A549 (cell line): ENCODE results near the gene KCNQ1OT1. TPM values are rescaled to one million over a fixed set of nuclear protein-coding genes. Genes with fewer than 3 reads are reported as not detected.

Source experiments
- ATAC-seq, 2 experiments: fragments of 200-7000 bp in 1 of 2; fragments of >200 bp in 1 of 2; cut with Nextera tagmentation in 1 of 2; cut with Tn5 transposase in 1 of 2; 3 replicates each; pipeline versions ENCODE4 v1.8.0 to v1.9.1; 2018 to 2020; ENCODE audit warnings: mild to moderate bottlenecking in 1 of 2, moderate library complexity in 1 of 2
- CTCF ChIA-PET: fragments of 300-600 bp; sonication (Branson Sonifier 250); formaldehyde crosslinking; extraction: SDS; loops from one replicate; lab custom pipeline; 2021; ENCODE audit warnings: antibody characterized with exemption, inconsistent platforms; lab: Yijun Ruan, JAX
- POLR2A ChIA-PET: fragments of 350-600 bp; formaldehyde crosslinking; extraction: SDS; loops from one replicate; lab custom pipeline; 2021; ENCODE audit warnings: antibody characterized with exemption, inconsistent platforms; lab: Yijun Ruan, JAX
- DNase-seq, 2 experiments: peaks; one replicate each; pipeline versions ENCODE4 v3.0.0 to v3.0.0-alpha.2; 2011 to 2016; ENCODE audit warnings: low read depth in 1 of 2, low spot score in 1 of 2
- FAIRE-seq: peaks from 2 replicates; lab custom pipeline; 2011; peaks lifted over from hg19 to GRCh38; lab: Jason Lieb, UNC
- H3K27ac ChIP-seq, 2 experiments: fragments of >200 bp; sonication (Bioruptor Twin); formaldehyde crosslinking; 3 replicates each; pipeline ENCODE4 v1.5.1; 2016 to 2017
- H3K4me1 ChIP-seq: fragments of >200 bp; sonication (Bioruptor Twin); formaldehyde crosslinking; 3 replicates; pipeline ENCODE4 v1.6.1; 2016
- H3K4me2 ChIP-seq: fragments of >200 bp; sonication (Bioruptor Twin); formaldehyde crosslinking; 3 replicates; pipeline ENCODE4 v1.6.1; 2016
- H3K4me3 ChIP-seq: fragments of >200 bp; sonication (Bioruptor Twin); formaldehyde crosslinking; 3 replicates; pipeline ENCODE4 v1.5.1; 2016
- H3K9me3 ChIP-seq: fragments of >200 bp; sonication (Bioruptor Twin); formaldehyde crosslinking; 3 replicates; pipeline ENCODE4 v1.6.1; 2016
- BHLHE40 ChIP-seq: IDR thresholded peaks from 2 replicates; pipeline ENCODE4 v1.6.1; 2012; ENCODE audit warnings: low read depth, low read length, inconsistent platforms
- CBX8 ChIP-seq: fragments of 200-600 bp; sonication (generic); IDR thresholded peaks from 2 replicates; pipeline ENCODE4 v1.6.1; 2016
- CHD2 ChIP-seq: fragments of 150-350 bp; IDR thresholded peaks from 2 replicates; pipeline ENCODE4 v1.6.1; 2014; ENCODE audit warnings: low read length; ENCODE audit not compliant: partially characterized antibody
- CHD4 ChIP-seq: fragments of 200-600 bp; sonication (generic); IDR thresholded peaks from 2 replicates; pipeline ENCODE4 v1.6.1; 2016; ENCODE audit warnings: antibody characterized with exemption, mild to moderate bottlenecking, borderline replicate concordance
- ESRRA ChIP-seq: fragments of 150-350 bp; IDR thresholded peaks from 2 replicates; pipeline ENCODE4 v1.6.1; 2014; ENCODE audit warnings: mild to moderate bottlenecking, low read length, borderline replicate concordance
- FOSB ChIP-seq: fragments of 250-450 bp; sonication (Bioruptor Pico); IDR thresholded peaks from 2 replicates; pipeline ENCODE4 v1.5.0; 2020; ENCODE audit warnings: mild to moderate bottlenecking, moderate library complexity
- FOSL2 ChIP-seq, 2 experiments: fragments of 450-650 bp in 1 of 2; fragments of >200 bp in 1 of 2; sonication (Bioruptor Twin) in 1 of 2; formaldehyde crosslinking; IDR thresholded peaks; 2 replicates each; pipeline versions ENCODE4 v1.5.0 to v1.6.1; 2016 to 2020; ENCODE audit warnings: mild to moderate bottlenecking in 1 of 2, moderate library complexity in 1 of 2
- FOXS1 ChIP-seq: fragments of 250-450 bp; sonication (Bioruptor Pico); IDR thresholded peaks from 2 replicates; pipeline ENCODE4 v1.5.0; 2020; ENCODE audit warnings: mild to moderate bottlenecking, moderate library complexity
- HEYL ChIP-seq: fragments of 250-450 bp; sonication (Bioruptor Pico); IDR thresholded peaks from 2 replicates; pipeline ENCODE4 v1.8.0; 2021; ENCODE audit warnings: mild to moderate bottlenecking, moderate library complexity
- HOXA7 ChIP-seq: fragments of 250-450 bp; sonication (Bioruptor Pico); IDR thresholded peaks from 2 replicates; pipeline ENCODE4 v1.5.0; 2020; ENCODE audit warnings: mild to moderate bottlenecking, moderate library complexity
- HOXB13 ChIP-seq: fragments of 250-450 bp; sonication (Bioruptor Pico); IDR thresholded peaks from 2 replicates; pipeline ENCODE4 v1.5.0; 2020; ENCODE audit warnings: low read depth, mild to moderate bottlenecking, moderate library complexity
- KDM1A ChIP-seq: fragments of 200-600 bp; sonication (generic); IDR thresholded peaks from 2 replicates; pipeline ENCODE4 v1.6.1; 2016; ENCODE audit warnings: low read depth, mild to moderate bottlenecking
- KDM5A ChIP-seq: fragments of 200-600 bp; sonication (generic); IDR thresholded peaks from 2 replicates; pipeline ENCODE4 v1.6.1; 2016; ENCODE audit warnings: antibody characterized with exemption, mild to moderate bottlenecking
- MAZ ChIP-seq: fragments of 150-350 bp; IDR thresholded peaks from 2 replicates; pipeline ENCODE4 v1.6.1; 2014; ENCODE audit warnings: antibody characterized with exemption, low read depth, low read length, borderline replicate concordance
- NPAS2 ChIP-seq: fragments of 250-450 bp; sonication (Bioruptor Pico); IDR thresholded peaks from 2 replicates; pipeline ENCODE4 v1.8.0; 2022; ENCODE audit warnings: mild to moderate bottlenecking, moderate library complexity, borderline replicate concordance
- PHF8 ChIP-seq: fragments of 200-600 bp; sonication (generic); IDR thresholded peaks from 2 replicates; pipeline ENCODE4 v1.6.1; 2016; ENCODE audit warnings: low read depth, mild to moderate bottlenecking, antibody characterized with exemption, moderate library complexity, borderline replicate concordance
- POLR2AphosphoS2 ChIP-seq: conservative IDR thresholded peaks from 2 replicates; pipeline ENCODE4 v1.6.1; 2012; ENCODE audit warnings: low read length, improper control_type of control experiment, inconsistent platforms
- RAD21 ChIP-seq, 2 experiments: fragments of >200 bp in 1 of 2; sonication (Bioruptor Twin) in 1 of 2; formaldehyde crosslinking in 1 of 2; IDR thresholded peaks in 1 of 2; conservative IDR thresholded peaks in 1 of 2; 2 replicates in 1 of 2; 3 replicates in 1 of 2; pipeline ENCODE4 v1.6.1; 2012 to 2018; ENCODE audit warnings: inconsistent platforms in 1 of 2
- RFX5 ChIP-seq: fragments of 450-650 bp; IDR thresholded peaks from 2 replicates; pipeline ENCODE4 v1.7.1; 2014; ENCODE audit warnings: antibody characterized with exemption, mild to moderate bottlenecking, moderate library complexity
- TFCP2L1 ChIP-seq: fragments of 250-450 bp; sonication (Bioruptor Pico); IDR thresholded peaks from 2 replicates; pipeline ENCODE4 v1.5.0; 2021; ENCODE audit warnings: mild to moderate bottlenecking
- ZC3H11A ChIP-seq: fragments of 450-650 bp; IDR thresholded peaks from 2 replicates; pipeline ENCODE4 v1.6.1; 2014; ENCODE audit warnings: antibody characterized with exemption, mild to moderate bottlenecking
- ZFP36 ChIP-seq: fragments of 450-650 bp; IDR thresholded peaks from 2 replicates; pipeline ENCODE4 v1.6.1; 2014; ENCODE audit warnings: borderline replicate concordance; ENCODE audit not compliant: partially characterized antibody
- ZSCAN20 ChIP-seq: fragments of 250-450 bp; sonication (Bioruptor Pico); IDR thresholded peaks from 2 replicates; pipeline ENCODE4 v1.8.0; 2022; ENCODE audit warnings: mild to moderate bottlenecking, moderate library complexity
- WGBS: methylation state at CpG from one replicate; pipeline ENCODE4 v1.1.6; 2017; ENCODE audit errors: missing lambda C conversion rate; 5-methylcytosine and 5-hydroxymethylcytosine counted together
- polyA plus RNA-seq, 4 experiments: library from polyadenylated mRNA; depleted of rRNA in 3 of 4; stranded (reverse); fragments of >200 nt; fragmentation: RNase III in 1 of 4; extraction: RNeasy Plus Mini Kit Qiagen cat#74134 plus additional on column Dnase treatment in 1 of 4; gene quantifications; 2 replicates in 3 of 4; 3 replicates in 1 of 4; pipeline ENCODE4 v1.2.3, GENCODE V29; 2011 to 2017
- TF ChIP-seq, protein P1 (sequence below): IDR thresholded peaks from 2 replicates; pipeline ENCODE4 v1.6.1; 2012
- TF ChIP-seq, protein P2 (sequence below): fragments of 250-450 bp; sonication (Bioruptor Pico); IDR thresholded peaks from 2 replicates; pipeline ENCODE4 v1.5.0; 2020; ENCODE audit warnings: low read depth, mild to moderate bottlenecking, moderate library complexity
- TF ChIP-seq, protein P3 (sequence below): fragments of 450-650 bp; IDR thresholded peaks from 2 replicates; pipeline ENCODE4 v1.6.1; 2014; ENCODE audit warnings: antibody characterized with exemption
- TF ChIP-seq, protein P4 (sequence below): fragments of 250-450 bp; sonication (Bioruptor Pico); IDR thresholded peaks from 2 replicates; pipeline ENCODE4 v1.5.0; 2021; ENCODE audit warnings: mild to moderate bottlenecking, moderate library complexity, borderline replicate concordance

The KCNQ1OT1 gene
- polyA plus RNA-seq, 2 of the 4 experiments (the other 2 are of a cell fraction), result 0.03 to 0.13 TPM

DNA sequence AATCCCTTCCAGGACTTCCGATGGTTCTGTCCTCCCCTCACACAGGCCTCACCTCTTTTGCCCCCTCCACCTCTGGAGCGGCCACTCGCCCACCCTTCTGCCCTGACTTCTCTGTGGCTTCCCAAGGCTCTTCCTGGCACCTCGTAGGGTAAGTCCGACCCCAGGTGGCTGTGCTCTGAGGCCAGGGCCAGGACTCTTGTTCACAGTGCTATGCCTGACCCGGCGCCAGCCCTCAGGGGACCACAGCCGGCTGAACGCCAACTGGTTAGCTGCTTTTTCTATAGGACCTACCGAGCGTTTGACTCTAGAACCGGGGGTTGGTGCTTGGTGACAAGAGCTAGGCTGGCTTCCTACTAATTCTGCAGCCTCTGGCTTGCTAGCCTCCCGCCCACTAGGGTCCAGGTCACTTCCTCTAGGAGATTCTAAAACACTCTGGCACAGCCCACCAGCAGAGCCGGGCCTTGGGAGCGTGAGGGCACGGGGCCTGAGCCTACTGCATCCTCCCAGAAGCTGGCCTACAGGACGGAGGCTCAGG is 28.4 kb upstream of the KCNQ1OT1 start:
- Histone ChIP-seq H3K4me3 (no peak overlapping the region), H3K4me1 (no peaks in the 10 kb centered on the region), H3K4me2 (no peak overlapping the region), H3K9me3 (no peaks in the 10 kb centered on the region), H3K27ac (no peak overlapping the region)
- ATAC-seq, result no peak
- ChIA-PET POLR2A (no interaction called here), CTCF (no interaction called here)
- WGBS, result 60% methylated on average over 11 of the region's 17 CpGs
- no peak for FAIRE-seq
- TF ChIP-seq NPAS2 (CRISPR knock-in tag) (no peak), FOSL2 (IDR thresholded peaks at IDR 0.05) (no peak), FOSL2 (CRISPR knock-in tag; IDR thresholded peaks at IDR 0.05) (no peak), TFCP2L1 (no peak), HOXA7 (CRISPR knock-in tag) (no peak), KDM1A (no peak), BHLHE40 (no peak), RAD21 (conservative IDR thresholded peaks at IDR 0.05 in 1 of 2, IDR thresholded peaks at IDR 0.05 in 1 of 2) (no peak), ZC3H11A (no peak), CBX8 (no peak), FOXS1 (CRISPR knock-in tag) (no peak), HEYL (CRISPR knock-in tag) (no peak), FOSB (CRISPR knock-in tag) (no peak), HOXB13 (no peak), RFX5 (no peak)
- TF ChIP-seq, protein P1, sequence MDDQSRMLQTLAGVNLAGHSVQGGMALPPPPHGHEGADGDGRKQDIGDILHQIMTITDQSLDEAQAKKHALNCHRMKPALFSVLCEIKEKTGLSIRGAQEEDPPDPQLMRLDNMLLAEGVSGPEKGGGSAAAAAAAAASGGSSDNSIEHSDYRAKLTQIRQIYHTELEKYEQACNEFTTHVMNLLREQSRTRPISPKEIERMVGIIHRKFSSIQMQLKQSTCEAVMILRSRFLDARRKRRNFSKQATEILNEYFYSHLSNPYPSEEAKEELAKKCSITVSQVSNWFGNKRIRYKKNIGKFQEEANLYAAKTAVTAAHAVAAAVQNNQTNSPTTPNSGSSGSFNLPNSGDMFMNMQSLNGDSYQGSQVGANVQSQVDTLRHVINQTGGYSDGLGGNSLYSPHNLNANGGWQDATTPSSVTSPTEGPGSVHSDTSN, result no peak
- TF ChIP-seq, protein P2, sequence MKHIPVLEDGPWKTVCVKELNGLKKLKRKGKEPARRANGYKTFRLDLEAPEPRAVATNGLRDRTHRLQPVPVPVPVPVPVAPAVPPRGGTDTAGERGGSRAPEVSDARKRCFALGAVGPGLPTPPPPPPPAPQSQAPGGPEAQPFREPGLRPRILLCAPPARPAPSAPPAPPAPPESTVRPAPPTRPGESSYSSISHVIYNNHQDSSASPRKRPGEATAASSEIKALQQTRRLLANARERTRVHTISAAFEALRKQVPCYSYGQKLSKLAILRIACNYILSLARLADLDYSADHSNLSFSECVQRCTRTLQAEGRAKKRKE (CRISPR knock-in tag), result no peak
- TF ChIP-seq, protein P3, sequence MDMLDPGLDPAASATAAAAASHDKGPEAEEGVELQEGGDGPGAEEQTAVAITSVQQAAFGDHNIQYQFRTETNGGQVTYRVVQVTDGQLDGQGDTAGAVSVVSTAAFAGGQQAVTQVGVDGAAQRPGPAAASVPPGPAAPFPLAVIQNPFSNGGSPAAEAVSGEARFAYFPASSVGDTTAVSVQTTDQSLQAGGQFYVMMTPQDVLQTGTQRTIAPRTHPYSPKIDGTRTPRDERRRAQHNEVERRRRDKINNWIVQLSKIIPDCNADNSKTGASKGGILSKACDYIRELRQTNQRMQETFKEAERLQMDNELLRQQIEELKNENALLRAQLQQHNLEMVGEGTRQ, result no peak
- DNase-seq, result no peak

DNA sequence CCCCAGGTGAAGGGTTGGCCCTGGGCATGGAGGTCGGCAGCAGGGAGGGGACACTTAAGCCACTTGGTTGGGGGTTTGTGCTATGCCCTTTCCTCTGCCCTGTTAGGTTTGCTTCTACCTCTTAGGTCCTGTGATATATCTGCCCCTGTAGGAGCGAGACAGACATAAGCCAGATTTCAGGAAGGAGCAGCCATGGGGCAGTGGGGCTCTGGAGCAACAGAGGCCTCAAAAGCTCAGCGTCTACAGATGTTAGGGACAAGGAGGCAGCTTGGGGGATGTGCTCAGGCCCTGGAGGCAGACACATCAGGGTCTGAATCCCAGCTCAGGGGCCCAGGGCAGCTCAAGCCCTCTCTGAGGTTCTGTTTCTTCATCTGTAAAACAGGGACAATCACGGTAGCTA is 27.2 kb upstream of the KCNQ1OT1 start:
- no peaks in the 10 kb centered on the region for H3K4me1 ChIP-seq
- H3K4me3 ChIP-seq, result no peak overlapping the region
- no peak for DNase-seq
- TF ChIP-seq ESRRA, result no peak
- no peak for TF ChIP-seq HOXB13
- TF ChIP-seq ZSCAN20, result no peak
- no peak overlapping the region for H3K4me2 ChIP-seq
- ATAC-seq, result no peak
- no peak for FAIRE-seq
- no peaks in the 10 kb centered on the region for H3K9me3 ChIP-seq
- POLR2A ChIA-PET, result no interaction called here
- no peak overlapping the region for H3K27ac ChIP-seq
- 55% methylated on average over 4 of the region's 4 CpGs for WGBS
- CTCF ChIA-PET, result interaction anchor here (1.5 kb wide), 1 partner anchor 14 kb away, joined by 4 read pairs; no protein-coding TSS in a partner anchor

DNA sequence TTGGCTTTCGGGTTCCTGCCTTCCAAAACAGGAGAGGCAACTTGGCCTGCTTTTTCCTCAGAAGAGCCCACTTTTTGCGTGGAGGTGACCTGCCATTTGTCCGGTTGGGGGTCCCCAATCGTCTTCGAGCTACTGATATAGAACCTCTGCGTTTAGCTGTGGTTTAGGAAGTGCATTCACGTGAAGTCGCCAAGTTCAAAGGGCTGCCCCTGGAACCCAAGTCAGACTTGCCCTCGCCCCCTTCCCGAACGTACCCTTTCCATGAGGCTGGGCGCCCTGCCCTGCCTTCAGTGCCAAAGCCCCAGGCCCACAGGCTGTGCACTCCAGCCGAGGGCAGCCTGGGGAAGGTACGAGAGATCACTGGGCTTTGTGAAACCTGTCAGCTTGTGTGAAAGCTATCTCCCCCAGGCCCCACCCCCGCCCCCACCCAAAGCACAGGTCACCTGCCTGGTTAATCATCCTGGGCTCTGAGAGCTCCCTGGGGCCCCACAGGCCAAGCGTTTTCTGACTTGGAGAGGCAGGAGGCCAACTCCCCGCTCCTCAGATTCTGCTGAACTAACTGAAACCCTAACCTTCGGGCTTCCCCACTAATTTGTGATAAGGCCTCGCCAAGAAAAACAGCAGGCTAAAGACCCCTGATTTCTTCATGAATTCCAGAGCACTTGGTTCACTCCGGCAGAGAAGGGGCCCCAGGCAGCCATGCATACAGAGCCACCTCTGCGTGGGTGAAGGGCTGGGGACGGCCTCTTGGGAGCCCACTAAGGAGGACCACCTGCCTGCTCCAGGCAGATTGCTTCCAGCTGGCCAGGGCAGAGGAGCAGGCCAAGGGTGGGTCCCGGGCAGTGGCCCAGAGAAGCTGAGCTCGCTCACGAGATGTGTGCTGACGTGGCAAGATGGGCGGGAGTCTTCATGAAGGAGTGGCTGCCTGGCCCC is 25.8 kb upstream of the KCNQ1OT1 start:
- DNase-seq, result no peak
- Histone ChIP-seq H3K4me3 (no peak overlapping the region), H3K27ac (no peak overlapping the region), H3K9me3 (no peaks in the 10 kb centered on the region)
- POLR2A ChIA-PET, result no interaction called here
- FAIRE-seq, result no peak
- CTCF ChIA-PET, result interaction anchor here (1.4 kb wide), 1 partner anchor 11 kb away, joined by 4 read pairs; no protein-coding TSS in a partner anchor
- 77% methylated on average over 22 of the region's 27 CpGs for WGBS
- TF ChIP-seq POLR2AphosphoS2 (no peak), MAZ (no peak), PHF8 (no peak), HOXB13 (no peak), CHD4 (no peak), KDM5A (no peak), CHD2 (no peak), HOXA7 (CRISPR knock-in tag) (no peak), ZFP36 (no peak)
- TF ChIP-seq, protein P4, sequence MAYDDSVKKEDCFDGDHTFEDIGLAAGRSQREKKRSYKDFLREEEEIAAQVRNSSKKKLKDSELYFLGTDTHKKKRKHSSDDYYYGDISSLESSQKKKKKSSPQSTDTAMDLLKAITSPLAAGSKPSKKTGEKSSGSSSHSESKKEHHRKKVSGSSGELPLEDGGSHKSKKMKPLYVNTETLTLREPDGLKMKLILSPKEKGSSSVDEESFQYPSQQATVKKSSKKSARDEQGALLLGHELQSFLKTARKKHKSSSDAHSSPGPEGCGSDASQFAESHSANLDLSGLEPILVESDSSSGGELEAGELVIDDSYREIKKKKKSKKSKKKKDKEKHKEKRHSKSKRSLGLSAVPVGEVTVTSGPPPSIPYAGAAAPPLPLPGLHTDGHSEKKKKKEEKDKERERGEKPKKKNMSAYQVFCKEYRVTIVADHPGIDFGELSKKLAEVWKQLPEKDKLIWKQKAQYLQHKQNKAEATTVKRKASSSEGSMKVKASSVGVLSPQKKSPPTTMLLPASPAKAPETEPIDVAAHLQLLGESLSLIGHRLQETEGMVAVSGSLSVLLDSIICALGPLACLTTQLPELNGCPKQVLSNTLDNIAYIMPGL, result no peak
- TF ChIP-seq, protein P1, result no peak
- TF ChIP-seq, all 56 proteins: peak for 0
- no peak for ATAC-seq
- Histone ChIP-seq H3K4me1 (no peaks in the 10 kb centered on the region), H3K4me2 (no peak overlapping the region)
